ENCODE results near the gene PPFIA1.

PPFIA1 gene

GRCh38 chr11:70246196-70246595 is 24.3 kb upstream of the PPFIA1 start:
- no peaks in the 10 kb centered on the region for H4K20me1 ChIP-seq (ENCODE audit: insufficient read depth, low read length)
- no peaks in the 10 kb centered on the region for H3K79me2 ChIP-seq (ENCODE audit: low read length)
- H3K9me3 ChIP-seq (ENCODE audit: insufficient read depth, low read length) = no peaks in the 10 kb centered on the region
- no peak overlapping the region for H3K4me3 ChIP-seq (ENCODE audit: low read length)
- H3K9ac ChIP-seq (ENCODE audit: low read length) = no peak overlapping the region
- no peak overlapping the region for H3K4me2 ChIP-seq (ENCODE audit: low read length)
- H3K27me3 ChIP-seq (ENCODE audit: low read depth, low read length) = no peaks in the 10 kb centered on the region; the same call in 1 of the 2 replicates
- H3K27ac ChIP-seq (ENCODE audit: low read length) = no peak overlapping the region
- H3K36me3 ChIP-seq (replicated peaks; ENCODE audit: low read depth, low read length) = no peaks in the 10 kb centered on the region
- TF ChIP-seq, protein P1, sequence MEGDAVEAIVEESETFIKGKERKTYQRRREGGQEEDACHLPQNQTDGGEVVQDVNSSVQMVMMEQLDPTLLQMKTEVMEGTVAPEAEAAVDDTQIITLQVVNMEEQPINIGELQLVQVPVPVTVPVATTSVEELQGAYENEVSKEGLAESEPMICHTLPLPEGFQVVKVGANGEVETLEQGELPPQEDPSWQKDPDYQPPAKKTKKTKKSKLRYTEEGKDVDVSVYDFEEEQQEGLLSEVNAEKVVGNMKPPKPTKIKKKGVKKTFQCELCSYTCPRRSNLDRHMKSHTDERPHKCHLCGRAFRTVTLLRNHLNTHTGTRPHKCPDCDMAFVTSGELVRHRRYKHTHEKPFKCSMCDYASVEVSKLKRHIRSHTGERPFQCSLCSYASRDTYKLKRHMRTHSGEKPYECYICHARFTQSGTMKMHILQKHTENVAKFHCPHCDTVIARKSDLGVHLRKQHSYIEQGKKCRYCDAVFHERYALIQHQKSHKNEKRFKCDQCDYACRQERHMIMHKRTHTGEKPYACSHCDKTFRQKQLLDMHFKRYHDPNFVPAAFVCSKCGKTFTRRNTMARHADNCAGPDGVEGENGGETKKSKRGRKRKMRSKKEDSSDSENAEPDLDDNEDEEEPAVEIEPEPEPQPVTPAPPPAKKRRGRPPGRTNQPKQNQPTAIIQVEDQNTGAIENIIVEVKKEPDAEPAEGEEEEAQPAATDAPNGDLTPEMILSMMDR (IDR thresholded peaks at IDR 0.05; ENCODE audit: low read depth, low read length) = no peak
- TF ChIP-seq EZH2phosphoT487 (IDR thresholded peaks at IDR 0.05; ENCODE audit: low read depth) = no peak
- H2AFZ ChIP-seq (ENCODE audit: low read depth, low read length) = no peak overlapping the region
- no peaks in the 10 kb centered on the region for H3K4me1 ChIP-seq (ENCODE audit: low read length)

DNA sequence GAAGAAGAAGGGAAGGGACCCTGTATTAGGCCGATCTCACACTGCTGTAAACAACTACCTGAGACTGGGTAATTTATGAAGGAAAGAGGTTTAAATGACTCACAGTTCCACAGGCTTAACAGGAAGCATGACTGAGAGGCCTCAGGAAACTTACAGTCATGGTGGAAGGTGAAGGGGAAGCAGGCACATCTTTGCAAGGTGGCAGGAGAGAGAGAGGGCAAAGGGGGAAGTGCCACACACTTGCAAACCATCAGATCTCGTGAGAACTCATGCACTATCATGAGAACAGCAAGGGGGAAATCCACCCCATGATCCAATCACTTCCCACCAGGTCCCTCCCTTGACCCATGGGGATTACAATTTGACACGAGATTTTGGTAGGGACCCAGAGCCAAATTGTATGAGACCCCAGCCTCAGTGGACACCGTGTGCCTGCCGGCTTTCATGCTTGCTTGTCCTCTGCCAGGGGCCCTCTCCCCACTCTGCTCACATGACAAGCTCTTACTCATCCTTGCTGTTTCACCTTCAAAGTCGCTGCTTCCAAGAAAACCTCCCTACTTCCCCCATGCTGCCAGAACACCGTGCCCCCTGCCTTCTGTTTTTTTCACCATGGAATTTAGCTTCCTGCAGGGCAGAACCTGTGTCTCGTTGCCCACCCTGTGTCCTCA is 23.3 kb upstream of the PPFIA1 start:
- Histone ChIP-seq H2AFZ (ENCODE audit: low read depth, low read length) (no peak overlapping the region), H3K36me3 (replicated peaks; ENCODE audit: low read depth, low read length) (no peaks in the 10 kb centered on the region), H4K20me1 (ENCODE audit: insufficient read depth, low read length) (no peaks in the 10 kb centered on the region), H3K9me3 (ENCODE audit: insufficient read depth, low read length) (no peaks in the 10 kb centered on the region), H3K27me3 (ENCODE audit: low read depth, low read length) (no peaks in the 10 kb centered on the region; the same call in 1 of the 2 replicates), H3K4me3 (ENCODE audit: low read length) (no peak overlapping the region), H3K9ac (ENCODE audit: low read length) (no peak overlapping the region), H3K79me2 (ENCODE audit: low read length) (no peaks in the 10 kb centered on the region), H3K4me2 (ENCODE audit: low read length) (no peak overlapping the region), H3K4me1 (ENCODE audit: low read length) (no peaks in the 10 kb centered on the region), H3K27ac (ENCODE audit: low read length) (no peak overlapping the region)
- TF ChIP-seq, protein P1 (IDR thresholded peaks at IDR 0.05; ENCODE audit: low read depth, low read length) = no peak
- no peak for TF ChIP-seq EZH2phosphoT487 (IDR thresholded peaks at IDR 0.05; ENCODE audit: low read depth)

GRCh38 chr11:70247710-70248072 is 22.8 kb upstream of the PPFIA1 start:
- Histone ChIP-seq H3K27ac (ENCODE audit: low read length) (no peak overlapping the region), H3K36me3 (replicated peaks; ENCODE audit: low read depth, low read length) (no peaks in the 10 kb centered on the region), H4K20me1 (ENCODE audit: insufficient read depth, low read length) (no peaks in the 10 kb centered on the region), H3K27me3 (ENCODE audit: low read depth, low read length) (no peaks in the 10 kb centered on the region; the same call in 1 of the 2 replicates), H3K9ac (ENCODE audit: low read length) (no peak overlapping the region), H3K9me3 (ENCODE audit: insufficient read depth, low read length) (no peaks in the 10 kb centered on the region), H3K4me2 (ENCODE audit: low read length) (no peak overlapping the region), H3K4me3 (ENCODE audit: low read length) (no peak overlapping the region), H3K79me2 (ENCODE audit: low read length) (no peaks in the 10 kb centered on the region), H2AFZ (ENCODE audit: low read depth, low read length) (no peak overlapping the region), H3K4me1 (ENCODE audit: low read length) (no peaks in the 10 kb centered on the region)
- TF ChIP-seq EZH2phosphoT487 (IDR thresholded peaks at IDR 0.05; ENCODE audit: low read depth) = no peak

GRCh38 chr11:70250876-70251658 is 19.4 kb upstream of the PPFIA1 start:
- H3K36me3 ChIP-seq (replicated peaks; ENCODE audit: low read depth, low read length) = no peaks in the 10 kb centered on the region
- no peaks in the 10 kb centered on the region for H4K20me1 ChIP-seq (ENCODE audit: insufficient read depth, low read length)
- no peaks in the 10 kb centered on the region for H3K9me3 ChIP-seq (ENCODE audit: insufficient read depth, low read length)
- no peak overlapping the region for H2AFZ ChIP-seq (ENCODE audit: low read depth, low read length)
- H3K9ac ChIP-seq (ENCODE audit: low read length) = no peak overlapping the region
- no peaks in the 10 kb centered on the region for H3K27me3 ChIP-seq (ENCODE audit: low read depth, low read length)
- H3K27ac ChIP-seq (ENCODE audit: low read length) = no peak overlapping the region
- TF ChIP-seq, protein P1 (IDR thresholded peaks at IDR 0.05; ENCODE audit: low read depth, low read length) = no peak
- no peaks in the 10 kb centered on the region for H3K79me2 ChIP-seq (ENCODE audit: low read length)
- no peak overlapping the region for H3K4me3 ChIP-seq (ENCODE audit: low read length)
- H3K4me1 ChIP-seq (ENCODE audit: low read length) = no peaks in the 10 kb centered on the region
- no peak overlapping the region for H3K4me2 ChIP-seq (ENCODE audit: low read length)
